Natural killer cell (primary cell): Measurements from ENCODE around the gene SDS. TPM values are rescaled to one million over a fixed set of nuclear protein-coding genes. Genes with fewer than 3 reads are reported as not detected.

Experiments used
- ATAC-seq, 3 donors: fragments of 150-1000 bp in 2 of 3; fragments of 200-7000 bp in 1 of 3; cut with Tn5 transposase; 1 replicate in 1 of 3; 2 replicates in 2 of 3; pipeline ENCODE4 v1.10.0; 2021; ENCODE audit warnings: mild to moderate bottlenecking in 2 of 3, moderate library complexity in 2 of 3
- DNase-seq, 2 donors: peaks; one replicate each; pipeline versions ENCODE4 v3.0.0 to v3.0.0-alpha.2; 2013 to 2021; ENCODE audit warnings: mixed read lengths in 1 of 2
- H3K27ac ChIP-seq: one replicate; pipeline ENCODE4 v1.5.1; 2013; ENCODE audit warnings: mild to moderate bottlenecking, low read length
- H3K27me3 ChIP-seq: one replicate; pipeline ENCODE4 v1.6.1; 2013; ENCODE audit warnings: low read length; ENCODE audit not compliant: control insufficient read depth, insufficient read depth
- H3K36me3 ChIP-seq: one replicate; pipeline ENCODE4 v1.6.1; 2013; ENCODE audit warnings: low read length; ENCODE audit not compliant: control insufficient read depth, insufficient read depth
- H3K4me1 ChIP-seq: one replicate; pipeline ENCODE4 v1.6.1; 2013; ENCODE audit warnings: low read length; ENCODE audit not compliant: control insufficient read depth, insufficient read depth
- H3K4me3 ChIP-seq: one replicate; pipeline ENCODE4 v1.5.1; 2013; ENCODE audit warnings: low read length
- H3K9me3 ChIP-seq: one replicate; pipeline ENCODE4 v1.6.1; 2013; ENCODE audit warnings: low read length; ENCODE audit not compliant: control insufficient read depth, insufficient read depth
- H3K27ac Mint-ChIP-seq, 2 donors: one replicate each; pipeline ENCODE4 v1.8.0; 2022; ENCODE audit warnings: mild to moderate bottlenecking in 2 of 2, mixed read lengths in 2 of 2, moderate library complexity in 1 of 2
- H3K27me3 Mint-ChIP-seq, 2 donors: one replicate each; pipeline ENCODE4 v1.8.0; 2022; ENCODE audit warnings: low read depth in 2 of 2, mixed read lengths in 2 of 2
- H3K36me3 Mint-ChIP-seq: one replicate; pipeline ENCODE4 v1.8.0; 2022; ENCODE audit warnings: mixed read lengths
- H3K4me1 Mint-ChIP-seq, 2 donors: one replicate each; pipeline ENCODE4 v1.8.0; 2022; ENCODE audit warnings: mixed read lengths in 2 of 2
- H3K4me3 Mint-ChIP-seq: one replicate; pipeline ENCODE4 v1.8.0; 2022; ENCODE audit warnings: mild to moderate bottlenecking, moderate library complexity, mixed read lengths
- H3K9me3 Mint-ChIP-seq, 2 donors: one replicate each; pipeline ENCODE4 v1.8.0; 2022; ENCODE audit warnings: mixed read lengths in 2 of 2
- CTCF ChIP-seq: fragments of 200-600 bp; IDR thresholded peaks from one replicate; pipeline ENCODE4 v1.8.0; 2022; ENCODE audit warnings: antibody characterized with exemption
- WGBS: methylation state at CpG from one replicate; pipeline ENCODE4 v1.1.7; 2013; ENCODE audit warnings: missing lambda C conversion rate; ENCODE audit not compliant: insufficient coverage; 5-methylcytosine and 5-hydroxymethylcytosine counted together
- intact Hi-C: fragments of 100-400 bp; cut with micrococcal nuclease; formaldehyde crosslinking; loops from one replicate; pipeline ENCODE4 v1.14.2; 2022
- total RNA-seq, 4 donors: library from RNA; stranded (reverse); fragments of 120-200 nt in 1 of 4; gene quantifications; one replicate each; pipeline versions ENCODE4 v1.2.3 to v1.2.4, GENCODE V29; 2013 to 2022

SDS gene
- total RNA-seq, 3 donors from 2014 or later (not counting 1 experiment from before 2014, with no cell fraction given) = not detected

DNA sequence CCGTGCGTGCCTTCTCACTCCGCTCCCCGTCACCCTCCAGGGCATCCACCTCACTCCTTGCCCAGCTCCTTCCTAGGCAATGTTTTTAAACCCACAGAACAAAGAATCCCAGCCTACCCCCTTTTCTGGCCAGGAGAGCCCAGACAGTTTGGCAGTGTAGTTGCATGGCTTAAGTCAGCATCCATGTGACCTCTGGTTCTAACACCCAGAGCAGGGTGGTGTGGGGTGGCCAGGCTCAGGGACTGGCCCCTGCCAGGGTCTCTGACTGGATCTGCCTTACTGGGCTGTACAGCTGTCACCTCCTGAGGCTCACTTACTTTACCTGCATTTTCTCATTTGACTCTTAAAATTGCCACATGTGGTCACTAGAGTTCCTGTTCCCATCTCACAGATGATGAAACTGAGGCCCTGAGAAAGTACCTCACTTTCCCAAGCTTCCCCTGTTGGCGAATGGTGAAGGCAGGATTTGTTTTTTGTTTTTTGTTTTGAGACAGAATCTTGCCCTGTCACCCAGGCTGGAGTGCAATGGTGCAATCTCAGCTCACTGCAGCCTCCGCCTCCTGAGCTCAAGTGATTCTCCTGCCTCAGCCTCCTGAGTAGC, 18.3 kb downstream of the SDS start:
- DNase-seq = no peak
- no peaks in the 10 kb centered on the region for H3K9me3 Mint-ChIP-seq
- Histone ChIP-seq H3K36me3 (peaks cover 2% of the 10 kb centered on the region), H3K27ac (no peak overlapping the region), H3K9me3 (no peaks in the 10 kb centered on the region), H3K4me3 (no peak overlapping the region), H3K27me3 (no peaks in the 10 kb centered on the region), H3K4me1 (no peaks in the 10 kb centered on the region)
- H3K4me1 Mint-ChIP-seq = no peaks in the 10 kb centered on the region
- no peaks in the 10 kb centered on the region for H3K27me3 Mint-ChIP-seq
- no peak for ATAC-seq
- 98% methylated on average over 6 of the region's 6 CpGs for WGBS
- TF ChIP-seq CTCF = no peak
- no peak overlapping the region for H3K27ac Mint-ChIP-seq
- H3K4me3 Mint-ChIP-seq = no peak overlapping the region
- H3K36me3 Mint-ChIP-seq = no peaks in the 10 kb centered on the region
- intact Hi-C loops = no loop called here

DNA sequence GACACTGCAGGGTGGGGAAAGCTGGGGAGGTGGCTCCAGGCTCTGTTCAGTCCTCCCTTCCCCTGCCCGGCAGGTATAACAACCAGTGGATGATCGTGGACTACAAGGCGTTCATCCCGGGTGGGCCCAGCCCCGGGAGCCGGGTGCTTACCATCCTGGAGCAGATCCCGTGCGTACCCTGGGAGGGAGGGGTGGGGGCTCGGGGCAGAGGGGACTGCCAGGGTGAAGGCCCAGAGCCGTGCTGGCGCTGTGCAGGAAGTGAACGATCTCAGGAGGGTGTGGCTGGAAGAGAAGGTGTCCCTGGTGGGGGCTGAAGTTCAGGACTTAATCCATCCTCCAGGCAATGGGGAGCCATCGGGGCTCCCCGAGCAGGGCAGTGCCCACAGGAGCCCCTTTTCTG, 18.9 kb downstream of the SDS start:
- ATAC-seq = no peak
- TF ChIP-seq CTCF = no peak
- no peaks in the 10 kb centered on the region for H3K27me3 ChIP-seq
- Mint-ChIP-seq H3K4me1 (no peaks in the 10 kb centered on the region), H3K27me3 (no peaks in the 10 kb centered on the region), H3K4me3 (no peak overlapping the region), H3K9me3 (no peaks in the 10 kb centered on the region), H3K36me3 (no peaks in the 10 kb centered on the region), H3K27ac (no peak overlapping the region)
- no peaks in the 10 kb centered on the region for H3K4me1 ChIP-seq
- peaks cover 2% of the 10 kb centered on the region for H3K36me3 ChIP-seq
- no peak overlapping the region for H3K27ac ChIP-seq
- intact Hi-C loops = no loop called here
- DNase-seq = no peak
- no peak overlapping the region for H3K4me3 ChIP-seq
- WGBS = 91% methylated on average over 13 of the region's 14 CpGs
- H3K9me3 ChIP-seq = no peaks in the 10 kb centered on the region

- intact Hi-C loops = no loop called here
- no peak for DNase-seq
- Histone ChIP-seq H3K4me3 (no peak overlapping the region), H3K27me3 (no peaks in the 10 kb centered on the region), H3K36me3 (no peaks in the 10 kb centered on the region), H3K27ac (no peak overlapping the region), H3K4me1 (no peaks in the 10 kb centered on the region), H3K9me3 (no peaks in the 10 kb centered on the region)
- no peak for TF ChIP-seq CTCF
- ATAC-seq = no peak
- H3K27ac Mint-ChIP-seq = no peak overlapping the region
- no peaks in the 10 kb centered on the region for H3K36me3 Mint-ChIP-seq
- H3K9me3 Mint-ChIP-seq = no peaks in the 10 kb centered on the region
- no peak overlapping the region for H3K4me3 Mint-ChIP-seq
- H3K27me3 Mint-ChIP-seq = no peaks in the 10 kb centered on the region
- 93% methylated on average over 4 of the region's 4 CpGs for WGBS
- H3K4me1 Mint-ChIP-seq = no peaks in the 10 kb centered on the region
These were observed 21.5 kb downstream of the SDS start for GRCh38 chr12:113382206-113382605.

DNA sequence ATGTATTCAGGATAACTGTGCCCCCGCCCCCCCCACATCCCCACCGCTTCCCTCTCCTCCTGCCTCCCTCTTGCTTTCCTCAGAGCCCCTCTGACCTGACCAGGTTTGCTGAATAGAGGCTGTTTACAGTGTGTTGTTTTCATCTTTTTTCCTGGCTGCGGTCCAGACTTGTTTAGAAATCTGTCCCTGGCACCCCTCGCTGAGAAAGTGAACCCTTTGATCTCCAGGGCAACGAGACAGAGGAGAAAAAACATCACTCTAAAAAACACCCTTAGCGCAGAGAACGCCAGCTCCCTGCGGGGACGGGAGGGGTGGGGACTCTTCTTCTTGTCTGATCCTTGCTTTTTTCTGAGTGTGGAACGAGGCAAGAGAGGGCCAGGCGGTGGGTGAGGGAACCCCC, 22.5 kb downstream of the SDS start:
- no peak overlapping the region for H3K27ac ChIP-seq
- H3K36me3 ChIP-seq = no peaks in the 10 kb centered on the region
- H3K27me3 Mint-ChIP-seq = no peaks in the 10 kb centered on the region
- no peaks in the 10 kb centered on the region for H3K4me1 ChIP-seq
- no peaks in the 10 kb centered on the region for H3K9me3 Mint-ChIP-seq
- H3K4me3 ChIP-seq = no peak overlapping the region
- H3K27ac Mint-ChIP-seq = no peak overlapping the region
- no peaks in the 10 kb centered on the region for H3K27me3 ChIP-seq
- TF ChIP-seq CTCF = no peak
- no peaks in the 10 kb centered on the region for H3K9me3 ChIP-seq
- WGBS = 88% methylated on average over 8 of the region's 11 CpGs
- DNase-seq = no peak
- no peak for ATAC-seq
- no peaks in the 10 kb centered on the region for H3K36me3 Mint-ChIP-seq
- no peak overlapping the region for H3K4me3 Mint-ChIP-seq
- no peaks in the 10 kb centered on the region for H3K4me1 Mint-ChIP-seq
- intact Hi-C loops = no loop called here
